ENCODE measurements around the gene MATK. TPM values are rescaled to one million over a fixed set of nuclear protein-coding genes. Genes with fewer than 3 reads are reported as not detected.

MATK gene
- total RNA-seq, 1 experiment from 2014 or later = not detected

DNA sequence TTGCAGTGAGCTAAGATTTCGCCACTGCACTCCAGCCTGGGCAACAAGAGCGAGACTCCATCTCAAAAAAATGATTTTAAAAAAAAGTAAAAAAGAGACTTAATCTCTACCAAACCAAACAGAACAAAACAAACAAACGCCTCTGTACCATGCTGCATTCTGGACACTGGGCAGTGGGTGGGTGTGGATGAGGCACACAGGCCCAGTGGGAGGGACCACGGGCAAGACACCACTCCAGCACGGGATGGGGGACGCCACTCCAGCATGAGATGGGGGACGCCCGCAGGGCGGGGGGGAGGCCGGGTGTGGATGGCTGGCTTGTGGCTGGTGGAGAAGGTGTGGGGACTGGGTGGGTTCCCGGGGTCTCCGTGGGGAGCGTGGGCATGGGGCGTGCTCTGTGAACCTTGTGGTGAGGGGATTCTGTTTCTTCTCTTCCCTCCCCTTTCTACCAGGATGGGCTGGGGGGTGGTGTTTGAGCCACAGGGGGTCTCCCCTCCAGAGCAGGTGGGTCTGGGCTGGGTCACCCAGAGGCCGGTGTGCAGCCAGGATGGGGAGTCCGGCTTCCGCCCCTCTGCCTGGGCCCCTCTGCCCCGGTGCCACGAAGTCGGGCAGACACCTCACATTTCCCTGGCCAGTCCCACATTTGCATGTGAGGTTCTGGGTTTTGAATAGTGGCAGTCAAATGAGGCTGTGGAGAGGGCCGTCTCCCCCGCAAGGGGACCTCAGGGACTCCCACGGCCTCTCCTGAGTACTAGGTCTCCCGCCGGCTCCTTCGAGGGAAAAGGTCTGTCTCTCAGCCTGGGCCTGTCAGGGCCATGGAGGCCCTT lies 23.9 kb upstream of the MATK start:
- no peaks in the 10 kb centered on the region for H3K79me2 ChIP-seq (ENCODE audit: low read length)
- H3K4me3 ChIP-seq (ENCODE audit: low read length) = peak overlapping the region; percentile 32; the same call in 1 of the 2 replicates
- H3K4me2 ChIP-seq (ENCODE audit: low read depth, low read length, poor library complexity, severe bottlenecking) = peak overlapping the region; percentile 55
- peaks cover 16% of the 10 kb centered on the region for H3K4me1 ChIP-seq (ENCODE audit: low read length)
- no peaks in the 10 kb centered on the region for H3K9me3 ChIP-seq (ENCODE audit: low read length)
- H3K9ac ChIP-seq (ENCODE audit: low read length) = no peak overlapping the region
- no peak overlapping the region for H2AFZ ChIP-seq (ENCODE audit: low read length)
- no peaks in the 10 kb centered on the region for H3K27me3 ChIP-seq (ENCODE audit: low read length)
- no peak overlapping the region for H3K27ac ChIP-seq (ENCODE audit: low read length)
- peaks cover 61% of the 10 kb centered on the region; the same call in 1 of the 2 replicates for H4K20me1 ChIP-seq (ENCODE audit: insufficient read depth, low read depth, low read length)
- DNase-seq = peak; percentile 93
- no peaks in the 10 kb centered on the region for H3K36me3 ChIP-seq (ENCODE audit: insufficient read depth, low read length)
- H3K9me2 ChIP-seq (replicated peaks; ENCODE audit: insufficient read depth, low read length) = no peaks in the 10 kb centered on the region

DNA sequence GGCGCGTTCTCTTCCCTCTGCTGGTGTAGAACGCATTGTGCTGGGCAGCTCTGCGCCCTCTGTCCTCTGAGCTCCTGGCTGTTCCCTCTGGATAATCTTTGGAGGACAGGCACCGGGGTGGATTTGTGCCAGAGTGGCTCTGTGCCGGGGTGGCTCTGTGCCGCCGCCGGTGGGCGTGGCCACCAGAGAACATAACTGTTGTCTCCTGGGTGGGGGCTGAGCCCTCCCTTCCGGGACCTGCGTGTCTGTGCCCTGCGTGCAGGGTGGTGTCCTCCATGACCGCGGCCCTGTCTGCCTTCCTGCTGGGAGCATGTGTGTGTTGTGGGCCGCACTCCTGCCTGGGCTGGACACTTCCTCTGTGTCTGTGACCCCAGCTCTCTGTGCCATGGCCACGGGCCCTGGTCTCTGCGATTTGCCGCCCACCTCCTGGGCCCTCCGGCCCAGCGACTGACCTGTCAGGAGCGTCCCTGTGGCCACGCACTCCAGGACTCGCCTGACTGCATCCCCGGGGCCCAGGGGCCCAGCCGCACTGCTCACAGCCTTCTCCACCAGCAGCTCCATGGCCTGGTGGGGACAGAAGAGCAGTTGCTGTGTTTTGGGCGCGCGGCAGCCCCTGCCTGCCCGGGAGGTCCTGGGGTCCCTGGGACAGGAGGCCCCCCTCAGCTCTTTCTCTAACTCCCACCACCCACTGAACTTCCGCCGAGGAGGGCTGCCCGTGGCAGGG lies 22.4 kb upstream of the MATK start:
- Histone ChIP-seq H3K9me2 (replicated peaks; ENCODE audit: insufficient read depth, low read length) (no peaks in the 10 kb centered on the region), H3K27me3 (ENCODE audit: low read length) (no peaks in the 10 kb centered on the region), H3K27ac (ENCODE audit: low read length) (no peak overlapping the region), H3K4me2 (ENCODE audit: low read depth, low read length, poor library complexity, severe bottlenecking) (no peak overlapping the region), H3K9ac (ENCODE audit: low read length) (no peak overlapping the region), H3K79me2 (ENCODE audit: low read length) (no peaks in the 10 kb centered on the region), H3K4me3 (ENCODE audit: low read length) (no peak overlapping the region), H2AFZ (ENCODE audit: low read length) (no peak overlapping the region), H3K9me3 (ENCODE audit: low read length) (no peaks in the 10 kb centered on the region), H4K20me1 (ENCODE audit: insufficient read depth, low read depth, low read length) (peaks cover 49% of the 10 kb centered on the region; the same call in 1 of the 2 replicates), H3K4me1 (ENCODE audit: low read length) (peaks cover 16% of the 10 kb centered on the region), H3K36me3 (ENCODE audit: insufficient read depth, low read length) (no peaks in the 10 kb centered on the region)
- DNase-seq = no peak

DNA sequence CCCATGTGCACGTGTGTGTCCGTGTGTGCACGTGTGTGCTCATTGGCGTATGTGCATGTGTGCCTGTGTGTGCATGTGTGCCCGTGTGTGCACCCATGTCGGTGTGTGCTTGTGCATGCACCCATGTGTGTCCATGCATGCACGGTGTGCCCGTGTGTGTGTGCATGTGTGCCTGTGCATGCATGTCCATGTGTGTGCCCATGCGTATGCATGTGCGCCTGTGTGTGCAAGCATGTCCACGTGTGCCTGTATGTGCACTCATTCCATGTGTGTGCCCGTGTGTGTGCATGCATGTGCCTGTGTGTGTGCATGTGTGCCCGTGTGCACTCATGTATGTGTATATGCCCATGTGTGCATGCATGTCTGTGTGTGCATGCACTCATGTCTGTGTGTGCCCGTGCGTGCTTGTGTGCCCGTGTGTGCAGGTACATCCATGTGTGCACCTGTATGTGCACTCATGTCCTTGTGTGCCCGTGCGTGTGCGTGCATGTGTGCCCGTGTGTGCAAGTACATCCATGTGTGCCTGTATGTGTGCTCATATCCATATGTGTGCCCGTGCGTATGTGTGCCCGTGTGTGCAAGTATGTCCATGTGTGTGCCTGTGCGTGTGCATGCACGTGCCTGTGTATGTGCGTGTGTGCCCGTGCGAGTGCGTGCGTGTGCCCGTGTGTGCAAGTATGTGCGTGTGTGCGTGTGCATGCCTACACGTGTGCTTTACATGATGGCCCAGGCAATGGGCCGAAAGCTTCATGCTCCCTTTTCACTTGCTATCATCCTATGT lies 21.6 kb upstream of the MATK start:
- H4K20me1 ChIP-seq (ENCODE audit: insufficient read depth, low read depth, low read length) = peaks cover 45% of the 10 kb centered on the region; the same call in 1 of the 2 replicates
- H3K27me3 ChIP-seq (ENCODE audit: low read length) = no peaks in the 10 kb centered on the region
- H3K79me2 ChIP-seq (ENCODE audit: low read length) = no peaks in the 10 kb centered on the region
- no peaks in the 10 kb centered on the region for H3K9me2 ChIP-seq (replicated peaks; ENCODE audit: insufficient read depth, low read length)
- no peaks in the 10 kb centered on the region for H3K36me3 ChIP-seq (ENCODE audit: insufficient read depth, low read length)
- peaks cover 16% of the 10 kb centered on the region for H3K4me1 ChIP-seq (ENCODE audit: low read length)
- H3K9me3 ChIP-seq (ENCODE audit: low read length) = no peaks in the 10 kb centered on the region
- no peak for DNase-seq
- H2AFZ ChIP-seq (ENCODE audit: low read length) = no peak overlapping the region
- H3K4me3 ChIP-seq (ENCODE audit: low read length) = no peak overlapping the region
- H3K27ac ChIP-seq (ENCODE audit: low read length) = no peak overlapping the region
- no peak overlapping the region for H3K4me2 ChIP-seq (ENCODE audit: low read depth, low read length, poor library complexity, severe bottlenecking)
- no peak overlapping the region for H3K9ac ChIP-seq (ENCODE audit: low read length)

DNA sequence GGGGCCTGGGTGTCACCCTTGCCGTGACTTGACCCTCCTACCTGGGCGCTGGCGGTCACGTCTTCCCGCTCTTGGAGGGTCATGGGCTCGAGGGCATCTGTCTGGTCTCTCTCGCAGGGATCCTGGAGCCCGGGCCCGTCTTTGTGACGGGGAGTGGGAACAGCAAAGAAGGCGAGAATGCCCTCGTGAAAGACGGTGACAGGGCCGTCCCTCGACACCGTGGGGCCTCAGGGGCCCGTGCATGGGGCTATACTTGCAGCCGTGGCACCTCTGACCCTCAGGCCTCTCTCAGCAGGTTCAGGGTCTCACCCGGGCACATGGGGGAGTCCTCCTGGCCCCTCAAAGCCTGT lies 20.9 kb upstream of the MATK start:
- Histone ChIP-seq H3K4me3 (ENCODE audit: low read length) (no peak overlapping the region), H3K9me2 (replicated peaks; ENCODE audit: insufficient read depth, low read length) (no peaks in the 10 kb centered on the region), H3K27me3 (ENCODE audit: low read length) (no peaks in the 10 kb centered on the region)

DNA sequence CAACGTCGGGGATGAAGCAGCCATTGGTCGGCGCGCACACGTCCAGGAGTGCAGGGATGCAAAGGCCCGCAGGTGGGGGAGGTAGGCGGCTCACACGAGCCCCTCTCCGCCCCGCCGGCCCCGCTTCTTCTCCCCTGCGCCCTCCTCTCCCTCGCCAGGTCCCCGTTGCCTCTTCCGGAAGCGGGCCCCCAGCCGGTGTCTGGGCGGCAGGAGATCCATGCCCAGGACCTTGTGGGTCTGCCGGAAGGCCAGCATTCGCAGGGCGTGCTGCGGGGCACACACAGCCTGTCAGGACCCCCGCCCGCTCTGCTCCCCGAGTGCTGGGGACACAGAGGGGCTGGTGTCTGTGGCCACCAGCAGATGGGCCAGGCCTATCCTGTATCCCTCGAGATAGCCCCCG lies 19.7 kb upstream of the MATK start:
- DNase-seq = no peak
- Histone ChIP-seq H3K36me3 (ENCODE audit: insufficient read depth, low read length) (no peaks in the 10 kb centered on the region), H3K9me3 (ENCODE audit: low read length) (no peaks in the 10 kb centered on the region), H3K9ac (ENCODE audit: low read length) (no peak overlapping the region), H2AFZ (ENCODE audit: low read length) (no peak overlapping the region), H3K27ac (ENCODE audit: low read length) (no peak overlapping the region), H4K20me1 (ENCODE audit: insufficient read depth, low read depth, low read length) (peaks cover 37% of the 10 kb centered on the region; the same call in 1 of the 2 replicates), H3K27me3 (ENCODE audit: low read length) (no peaks in the 10 kb centered on the region), H3K79me2 (ENCODE audit: low read length) (no peaks in the 10 kb centered on the region), H3K4me2 (ENCODE audit: low read depth, low read length, poor library complexity, severe bottlenecking) (no peak overlapping the region), H3K9me2 (replicated peaks; ENCODE audit: insufficient read depth, low read length) (no peaks in the 10 kb centered on the region), H3K4me3 (ENCODE audit: low read length) (no peak overlapping the region), H3K4me1 (ENCODE audit: low read length) (peaks cover 11% of the 10 kb centered on the region)

More for the DNA sequence above, 20.9 kb upstream of the MATK start:
- DNase-seq = no peak
- Histone ChIP-seq H3K9ac (ENCODE audit: low read length) (no peak overlapping the region), H3K79me2 (ENCODE audit: low read length) (no peaks in the 10 kb centered on the region), H3K36me3 (ENCODE audit: insufficient read depth, low read length) (no peaks in the 10 kb centered on the region), H3K4me1 (ENCODE audit: low read length) (peaks cover 16% of the 10 kb centered on the region), H3K4me2 (ENCODE audit: low read depth, low read length, poor library complexity, severe bottlenecking) (no peak overlapping the region), H3K27ac (ENCODE audit: low read length) (no peak overlapping the region), H4K20me1 (ENCODE audit: insufficient read depth, low read depth, low read length) (peaks cover 41% of the 10 kb centered on the region; the same call in 1 of the 2 replicates), H3K9me3 (ENCODE audit: low read length) (no peaks in the 10 kb centered on the region), H2AFZ (ENCODE audit: low read length) (no peak overlapping the region)

DNA sequence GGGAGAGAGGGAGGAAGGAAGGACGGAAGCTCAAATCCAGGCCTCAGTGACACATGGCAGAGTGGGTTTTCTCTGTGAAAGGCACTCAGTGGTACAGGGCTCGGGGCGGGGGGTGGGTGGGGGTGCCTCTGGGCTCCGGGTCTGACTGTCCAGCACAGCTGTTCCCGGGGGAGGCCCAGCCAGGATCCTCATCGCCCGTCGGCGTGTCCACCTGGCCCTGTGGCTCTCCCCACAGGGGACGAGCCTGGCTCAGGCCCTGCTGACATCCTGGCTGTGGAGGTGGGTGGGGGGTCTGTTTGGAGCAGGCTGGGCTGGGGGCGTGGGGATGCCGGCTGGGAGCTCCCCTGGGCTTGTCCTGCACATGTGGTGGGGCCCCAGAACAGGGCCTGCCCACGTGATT lies 18.2 kb upstream of the MATK start:
- Histone ChIP-seq H2AFZ (ENCODE audit: low read length) (no peak overlapping the region), H3K27ac (ENCODE audit: low read length) (no peak overlapping the region), H3K27me3 (ENCODE audit: low read length) (no peaks in the 10 kb centered on the region), H4K20me1 (ENCODE audit: insufficient read depth, low read depth, low read length) (peaks cover 28% of the 10 kb centered on the region; the same call in 1 of the 2 replicates), H3K9me2 (replicated peaks; ENCODE audit: insufficient read depth, low read length) (no peaks in the 10 kb centered on the region), H3K4me1 (ENCODE audit: low read length) (no peaks in the 10 kb centered on the region), H3K36me3 (ENCODE audit: insufficient read depth, low read length) (no peaks in the 10 kb centered on the region), H3K4me2 (ENCODE audit: low read depth, low read length, poor library complexity, severe bottlenecking) (no peak overlapping the region), H3K9ac (ENCODE audit: low read length) (no peak overlapping the region), H3K9me3 (ENCODE audit: low read length) (no peaks in the 10 kb centered on the region), H3K79me2 (ENCODE audit: low read length) (no peaks in the 10 kb centered on the region), H3K4me3 (ENCODE audit: low read length) (no peak overlapping the region)
- DNase-seq = no peak

DNA sequence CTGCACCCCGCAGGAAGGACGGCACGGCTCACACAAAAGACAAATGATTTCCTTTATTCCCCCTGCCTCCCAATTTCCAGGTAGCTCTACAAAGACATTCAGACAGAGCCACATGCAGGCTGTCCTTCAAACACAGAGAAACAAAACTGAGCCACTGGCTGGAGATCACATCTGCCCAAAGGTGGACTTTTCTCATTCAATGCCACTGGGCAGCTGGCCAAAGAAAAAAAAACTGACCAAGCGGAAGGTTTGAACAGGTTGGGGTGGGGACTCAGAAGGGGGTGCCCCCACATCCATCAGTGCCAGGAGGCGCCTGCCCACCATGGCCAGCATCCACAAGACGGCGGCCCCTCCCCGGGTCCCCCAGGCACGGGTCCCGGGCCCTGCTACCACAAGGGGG lies 17.8 kb upstream of the MATK start:
- DNase-seq = no peak
- Histone ChIP-seq H3K4me3 (ENCODE audit: low read length) (no peak overlapping the region), H3K4me2 (ENCODE audit: low read depth, low read length, poor library complexity, severe bottlenecking) (no peak overlapping the region), H3K9ac (ENCODE audit: low read length) (no peak overlapping the region), H3K27ac (ENCODE audit: low read length) (no peak overlapping the region), H3K79me2 (ENCODE audit: low read length) (no peaks in the 10 kb centered on the region), H4K20me1 (ENCODE audit: insufficient read depth, low read depth, low read length) (peaks cover 24% of the 10 kb centered on the region; the same call in 1 of the 2 replicates), H3K27me3 (ENCODE audit: low read length) (no peaks in the 10 kb centered on the region), H3K9me3 (ENCODE audit: low read length) (no peaks in the 10 kb centered on the region), H3K36me3 (ENCODE audit: insufficient read depth, low read length) (no peaks in the 10 kb centered on the region), H2AFZ (ENCODE audit: low read length) (no peak overlapping the region), H3K4me1 (ENCODE audit: low read length) (no peaks in the 10 kb centered on the region), H3K9me2 (replicated peaks; ENCODE audit: insufficient read depth, low read length) (no peaks in the 10 kb centered on the region)
